HepG2 (cell line): Measurements from ENCODE around the gene RPP21. TPM values are rescaled to one million over a fixed set of nuclear protein-coding genes. Genes with fewer than 3 reads are reported as not detected.
A peak's percentile ranks its signal among the peaks of the same experiment; 100 is the strongest.

ENCODE experiments used
- IRF2 ChIP-seq: IDR thresholded peaks from 2 replicates; pipeline ENCODE4 v1.6.1; 2018; ENCODE audit warnings: missing genetic modification reagents, missing compliant biosample characterization
- JUN ChIP-seq: sonication (generic); formaldehyde crosslinking; IDR thresholded peaks from 2 replicates; pipeline ENCODE4 v1.4.0; 2020; ENCODE audit warnings: mild to moderate bottlenecking, missing genetic modification reagents
- PAWR ChIP-seq: sonication (generic); formaldehyde crosslinking; IDR thresholded peaks from 2 replicates; pipeline ENCODE4 v1.4.0; 2020; ENCODE audit warnings: missing genetic modification reagents, mild to moderate bottlenecking, borderline replicate concordance
- PHF8 ChIP-seq: sonication (generic); formaldehyde crosslinking; IDR thresholded peaks from 2 replicates; pipeline ENCODE4 v1.5.0; 2020; ENCODE audit warnings: missing genetic modification reagents
- POLR2AphosphoS2 ChIP-seq: IDR thresholded peaks from 2 replicates; pipeline ENCODE4 v1.6.1; 2011; ENCODE audit warnings: low read depth, low read length, improper control_type of control experiment
- RBM22 ChIP-seq: fragments of 200-400 bp; formaldehyde crosslinking; optimal IDR thresholded peaks from 2 replicates; pipeline ENCODE3; 2017; ENCODE audit warnings: mild to moderate bottlenecking, low read length, moderate library complexity
- SRF ChIP-seq: IDR thresholded peaks from 2 replicates; pipeline ENCODE4 v1.6.1; 2011; ENCODE audit warnings: mild to moderate bottlenecking, low read depth, low read length, moderate library complexity
- ZFP1 ChIP-seq: IDR thresholded peaks from 2 replicates; pipeline ENCODE4 v1.6.1; 2016
- ZFP62 ChIP-seq: sonication (generic); formaldehyde crosslinking; IDR thresholded peaks from 2 replicates; pipeline ENCODE4 v1.4.0; 2020; ENCODE audit warnings: missing genetic modification reagents
- ZNF224 ChIP-seq: sonication (generic); formaldehyde crosslinking; IDR thresholded peaks from 2 replicates; pipeline ENCODE4 v1.5.0; 2020; ENCODE audit warnings: mild to moderate bottlenecking, missing genetic modification reagents
- ZNF598 ChIP-seq: sonication (generic); formaldehyde crosslinking; IDR thresholded peaks from 2 replicates; pipeline ENCODE4 v1.5.1; 2020; ENCODE audit warnings: mild to moderate bottlenecking, missing genetic modification reagents, borderline replicate concordance
- ZNF768 ChIP-seq: sonication (generic); formaldehyde crosslinking; IDR thresholded peaks from 2 replicates; pipeline ENCODE4 v1.4.0; 2020; ENCODE audit warnings: missing genetic modification reagents
- ZNF788 ChIP-seq: sonication (generic); formaldehyde crosslinking; IDR thresholded peaks from 2 replicates; pipeline ENCODE4 v1.5.0; 2020; ENCODE audit warnings: mild to moderate bottlenecking, missing genetic modification reagents, borderline replicate concordance
- ZNF878 ChIP-seq: sonication (generic); formaldehyde crosslinking; IDR thresholded peaks from 2 replicates; pipeline ENCODE4 v1.8.1; 2023; ENCODE audit warnings: mild to moderate bottlenecking, missing genetic modification reagents, moderate library complexity
- ZSCAN21 ChIP-seq: sonication (generic); formaldehyde crosslinking; IDR thresholded peaks from 2 replicates; pipeline ENCODE4 v1.8.0; 2022; ENCODE audit warnings: mild to moderate bottlenecking, missing genetic modification reagents, moderate library complexity, borderline replicate concordance
- polyA plus RNA-seq, 8 experiments: library from polyadenylated mRNA; depleted of rRNA in 3 of 8; stranded (reverse) in 7 of 8; unstranded in 1 of 8; fragments of >200 nt; fragmentation: Illumina TruSeq in 4 of 8; extraction: Trizol in 4 of 8; gene quantifications; 2 replicates each; pipeline versions ENCODE4 v1.2.1 to v1.2.3, GENCODE V29; 2011 to 2016; ENCODE audit warnings: low read depth in 4 of 8, missing spikeins in 1 of 8, mixed read lengths in 1 of 8; ENCODE audit not compliant: insufficient read depth in 1 of 8
- total RNA-seq, 5 experiments: library from RNA; depleted of rRNA; stranded (reverse); fragments of >200 nt; fragmentation: Illumina TruSeq; extraction: Trizol; gene quantifications; 2 replicates each; pipeline ENCODE4 v1.2.3, GENCODE V29; 2016; ENCODE audit warnings: low read depth in 1 of 5
- TF ChIP-seq, protein P1 (sequence below), 2 experiments: IDR thresholded peaks; 2 replicates each; pipeline ENCODE4 v1.6.1; 2011 to 2012; ENCODE audit warnings: low read length in 2 of 2, borderline replicate concordance in 1 of 2, low read depth in 1 of 2, mild to moderate bottlenecking in 1 of 2, moderate library complexity in 1 of 2
- TF ChIP-seq, protein P2 (sequence below): sonication (generic); formaldehyde crosslinking; conservative IDR thresholded peaks from 2 replicates; pipeline ENCODE4 v1.4.0; 2020; ENCODE audit warnings: missing genetic modification reagents
- TF ChIP-seq, protein P3 (sequence below): sonication (generic); formaldehyde crosslinking; IDR thresholded peaks from 2 replicates; pipeline ENCODE4 v1.8.1; 2023; ENCODE audit warnings: mild to moderate bottlenecking, missing genetic modification reagents
- TF ChIP-seq, protein P4 (sequence below): sonication (generic); formaldehyde crosslinking; IDR thresholded peaks from 2 replicates; pipeline ENCODE4 v1.5.0; 2020; ENCODE audit warnings: missing genetic modification reagents

Gene RPP21
- total and polyA plus RNA-seq, 2 of the 13 experiments (the other 11 are each of a cell fraction or from before 2014, with no cell fraction given): 53.1 to 72.3 TPM

DNA sequence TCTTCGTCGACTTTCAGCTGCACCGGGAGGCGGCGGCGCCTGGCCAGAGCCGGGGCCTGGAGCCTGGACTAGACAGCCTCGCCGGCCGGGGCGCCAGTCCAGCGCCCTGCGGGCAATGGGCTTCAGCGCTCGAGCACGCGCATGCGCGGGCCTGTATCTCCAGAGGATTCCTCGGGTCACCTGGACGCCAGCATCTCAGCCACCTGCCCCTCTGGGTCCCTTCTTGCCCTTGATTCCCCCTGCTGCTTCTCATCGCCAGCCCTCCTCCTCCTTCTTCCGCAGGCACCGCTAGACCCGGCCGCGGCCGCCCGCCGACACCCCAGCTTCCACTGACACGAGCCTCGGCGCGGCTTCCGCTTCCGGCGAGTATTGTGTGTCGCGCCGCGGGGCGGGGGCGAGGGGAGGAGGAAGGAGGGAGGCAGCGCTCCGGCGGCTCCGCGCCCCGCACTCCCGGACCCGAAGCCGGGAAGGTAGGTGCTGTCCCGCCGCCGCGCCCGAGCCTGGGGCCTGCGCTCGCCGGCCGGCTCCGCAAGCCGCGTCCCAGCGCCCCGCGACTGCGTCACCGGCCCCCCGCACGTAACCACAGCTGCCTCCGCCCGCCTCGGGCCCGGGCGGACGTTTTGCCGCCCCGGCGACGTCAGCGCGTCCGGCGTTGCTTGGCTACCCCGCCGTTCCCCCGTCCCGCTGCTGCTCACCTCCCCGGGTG lies 18.3 kb upstream of the RPP21 start, which contains the start of gene TRIM39 (continued):
- TF ChIP-seq, protein P1, sequence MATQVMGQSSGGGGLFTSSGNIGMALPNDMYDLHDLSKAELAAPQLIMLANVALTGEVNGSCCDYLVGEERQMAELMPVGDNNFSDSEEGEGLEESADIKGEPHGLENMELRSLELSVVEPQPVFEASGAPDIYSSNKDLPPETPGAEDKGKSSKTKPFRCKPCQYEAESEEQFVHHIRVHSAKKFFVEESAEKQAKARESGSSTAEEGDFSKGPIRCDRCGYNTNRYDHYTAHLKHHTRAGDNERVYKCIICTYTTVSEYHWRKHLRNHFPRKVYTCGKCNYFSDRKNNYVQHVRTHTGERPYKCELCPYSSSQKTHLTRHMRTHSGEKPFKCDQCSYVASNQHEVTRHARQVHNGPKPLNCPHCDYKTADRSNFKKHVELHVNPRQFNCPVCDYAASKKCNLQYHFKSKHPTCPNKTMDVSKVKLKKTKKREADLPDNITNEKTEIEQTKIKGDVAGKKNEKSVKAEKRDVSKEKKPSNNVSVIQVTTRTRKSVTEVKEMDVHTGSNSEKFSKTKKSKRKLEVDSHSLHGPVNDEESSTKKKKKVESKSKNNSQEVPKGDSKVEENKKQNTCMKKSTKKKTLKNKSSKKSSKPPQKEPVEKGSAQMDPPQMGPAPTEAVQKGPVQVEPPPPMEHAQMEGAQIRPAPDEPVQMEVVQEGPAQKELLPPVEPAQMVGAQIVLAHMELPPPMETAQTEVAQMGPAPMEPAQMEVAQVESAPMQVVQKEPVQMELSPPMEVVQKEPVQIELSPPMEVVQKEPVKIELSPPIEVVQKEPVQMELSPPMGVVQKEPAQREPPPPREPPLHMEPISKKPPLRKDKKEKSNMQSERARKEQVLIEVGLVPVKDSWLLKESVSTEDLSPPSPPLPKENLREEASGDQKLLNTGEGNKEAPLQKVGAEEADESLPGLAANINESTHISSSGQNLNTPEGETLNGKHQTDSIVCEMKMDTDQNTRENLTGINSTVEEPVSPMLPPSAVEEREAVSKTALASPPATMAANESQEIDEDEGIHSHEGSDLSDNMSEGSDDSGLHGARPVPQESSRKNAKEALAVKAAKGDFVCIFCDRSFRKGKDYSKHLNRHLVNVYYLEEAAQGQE (IDR thresholded peaks at IDR 0.05; ENCODE audit: borderline replicate concordance in 1 of 2, low read depth in 1 of 2, low read length in 2 of 2): 0 out of 4 replicates have a peak, but pooled peaks of 1 of the 2 experiments have one; percentile 28
- TF ChIP-seq, protein P2, sequence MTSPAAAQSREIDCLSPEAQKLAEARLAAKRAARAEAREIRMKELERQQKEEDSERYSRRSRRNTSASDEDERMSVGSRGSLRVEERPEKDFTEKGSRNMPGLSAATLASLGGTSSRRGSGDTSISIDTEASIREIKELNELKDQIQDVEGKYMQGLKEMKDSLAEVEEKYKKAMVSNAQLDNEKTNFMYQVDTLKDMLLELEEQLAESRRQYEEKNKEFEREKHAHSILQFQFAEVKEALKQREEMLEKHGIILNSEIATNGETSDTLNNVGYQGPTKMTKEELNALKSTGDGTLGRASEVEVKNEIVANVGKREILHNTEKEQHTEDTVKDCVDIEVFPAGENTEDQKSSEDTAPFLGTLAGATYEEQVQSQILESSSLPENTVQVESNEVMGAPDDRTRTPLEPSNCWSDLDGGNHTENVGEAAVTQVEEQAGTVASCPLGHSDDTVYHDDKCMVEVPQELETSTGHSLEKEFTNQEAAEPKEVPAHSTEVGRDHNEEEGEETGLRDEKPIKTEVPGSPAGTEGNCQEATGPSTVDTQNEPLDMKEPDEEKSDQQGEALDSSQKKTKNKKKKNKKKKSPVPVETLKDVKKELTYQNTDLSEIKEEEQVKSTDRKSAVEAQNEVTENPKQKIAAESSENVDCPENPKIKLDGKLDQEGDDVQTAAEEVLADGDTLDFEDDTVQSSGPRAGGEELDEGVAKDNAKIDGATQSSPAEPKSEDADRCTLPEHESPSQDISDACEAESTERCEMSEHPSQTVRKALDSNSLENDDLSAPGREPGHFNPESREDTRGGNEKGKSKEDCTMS: no peak
- TF ChIP-seq ZNF878 (CRISPR knock-in tag) (no peak), ZSCAN21 (CRISPR knock-in tag) (no peak; the same call in 1 of the 2 replicates), ZNF768 (CRISPR knock-in tag) (peak; percentile 21; the same call in 1 of the 2 replicates), POLR2AphosphoS2 (no peak), RBM22 (no peak), PAWR (CRISPR knock-in tag) (no peak), IRF2 (CRISPR knock-in tag) (no peak), ZFP62 (CRISPR knock-in tag) (no peak), SRF (no peak), JUN (CRISPR knock-in tag) (no peak), ZNF598 (CRISPR knock-in tag) (no peak; the same call in 1 of the 2 replicates), ZNF788 (CRISPR knock-in tag) (no peak; the same call in none of the 2 replicates), ZNF224 (CRISPR knock-in tag) (no peak), ZFP1 (CRISPR knock-in tag) (no peak; the same call in 1 of the 2 replicates), PHF8 (CRISPR knock-in tag) (peak; percentile 89)
- TF ChIP-seq, protein P3, sequence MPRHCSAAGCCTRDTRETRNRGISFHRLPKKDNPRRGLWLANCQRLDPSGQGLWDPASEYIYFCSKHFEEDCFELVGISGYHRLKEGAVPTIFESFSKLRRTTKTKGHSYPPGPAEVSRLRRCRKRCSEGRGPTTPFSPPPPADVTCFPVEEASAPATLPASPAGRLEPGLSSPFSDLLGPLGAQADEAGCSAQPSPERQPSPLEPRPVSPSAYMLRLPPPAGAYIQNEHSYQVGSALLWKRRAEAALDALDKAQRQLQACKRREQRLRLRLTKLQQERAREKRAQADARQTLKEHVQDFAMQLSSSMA: no peak; the same call in 1 of the 2 replicates
- TF ChIP-seq, protein P4, sequence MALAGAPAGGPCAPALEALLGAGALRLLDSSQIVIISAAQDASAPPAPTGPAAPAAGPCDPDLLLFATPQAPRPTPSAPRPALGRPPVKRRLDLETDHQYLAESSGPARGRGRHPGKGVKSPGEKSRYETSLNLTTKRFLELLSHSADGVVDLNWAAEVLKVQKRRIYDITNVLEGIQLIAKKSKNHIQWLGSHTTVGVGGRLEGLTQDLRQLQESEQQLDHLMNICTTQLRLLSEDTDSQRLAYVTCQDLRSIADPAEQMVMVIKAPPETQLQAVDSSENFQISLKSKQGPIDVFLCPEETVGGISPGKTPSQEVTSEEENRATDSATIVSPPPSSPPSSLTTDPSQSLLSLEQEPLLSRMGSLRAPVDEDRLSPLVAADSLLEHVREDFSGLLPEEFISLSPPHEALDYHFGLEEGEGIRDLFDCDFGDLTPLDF (CRISPR knock-in tag): peak; percentile 75
